Activated CD8-positive, alpha-beta memory T cell treated with anti-CD3 and anti-CD28 coated beads, Interleukin-2, amount 50 U/mL, for 1 hour (primary cell): ENCODE data around the gene PROCA1.

ENCODE experiments used
- DNase-seq: peaks from one replicate; pipeline ENCODE4 v3.0.0-alpha.2; 2020; ENCODE audit errors: extremely low read depth

PROCA1 gene

GRCh38 chr17:28710861-28711722, 596 bp downstream of the PROCA1 start:
- no peak for DNase-seq

GRCh38 chr17:28707339-28707720, 4.4 kb downstream of the PROCA1 start:
- no peak for DNase-seq

- no peak for DNase-seq
Observed at GRCh38 chr17:28706471-28707338, 5.0 kb downstream of the PROCA1 start.

GRCh38 chr17:28705728-28706334, 5.9 kb downstream of the PROCA1 start:
- no peak for DNase-seq

- no peak for DNase-seq
Observed at GRCh38 chr17:28705074-28705659, 6.5 kb downstream of the PROCA1 start.

GRCh38 chr17:28704219-28704858, 7.3 kb downstream of the PROCA1 start:
- DNase-seq: no peak

- no peak for DNase-seq
Observed at GRCh38 chr17:28703552-28704218, 8.0 kb downstream of the PROCA1 start.

- no peak for DNase-seq
Observed at GRCh38 chr17:28702752-28703150, 8.9 kb downstream of the PROCA1 start.

GRCh38 chr17:28702026-28702751, 9.5 kb downstream of the PROCA1 start:
- no peak for DNase-seq

- no peak for DNase-seq
Observed at GRCh38 chr17:28700830-28701492, 10.7 kb downstream of the PROCA1 start.

- DNase-seq: no peak
Observed at GRCh38 chr17:28700278-28700677, 11.4 kb downstream of the PROCA1 start.

GRCh38 chr17:28698253-28698941, 13.3 kb downstream of the PROCA1 start:
- no peak for DNase-seq

GRCh38 chr17:28693869-28694268, 17.8 kb downstream of the PROCA1 start:
- no peak for DNase-seq

- no peak for DNase-seq
Observed at GRCh38 chr17:28689011-28689410, 22.7 kb downstream of the PROCA1 start.

GRCh38 chr17:28688481-28688880, 23.2 kb downstream of the PROCA1 start:
- DNase-seq: no peak

- no peak for DNase-seq
Observed at GRCh38 chr17:28686296-28686695, 25.4 kb downstream of the PROCA1 start.

- DNase-seq: no peak
Observed at GRCh38 chr17:28685366-28685765, 26.3 kb downstream of the PROCA1 start.

- no peak for DNase-seq
Observed at GRCh38 chr17:28684963-28685362, 26.7 kb downstream of the PROCA1 start.

GRCh38 chr17:28682655-28683054, 29.0 kb downstream of the PROCA1 start:
- DNase-seq: no peak
